HepG2 (cell line): ENCODE data around the gene ARPC1B. TPM values are rescaled to one million over a fixed set of nuclear protein-coding genes. Genes with fewer than 3 reads are reported as not detected.

Experiments
- KIAA2018 ChIP-seq: sonication (generic); formaldehyde crosslinking; IDR thresholded peaks from 2 replicates; pipeline ENCODE4 v1.5.0; 2020; ENCODE audit warnings: mild to moderate bottlenecking, missing genetic modification reagents, borderline replicate concordance
- ZNF546 ChIP-seq: sonication (generic); formaldehyde crosslinking; conservative IDR thresholded peaks from 2 replicates; pipeline ENCODE4 v1.8.1; 2023; ENCODE audit warnings: mild to moderate bottlenecking, missing genetic modification reagents
- polyA plus RNA-seq, 8 experiments: library from polyadenylated mRNA; depleted of rRNA in 3 of 8; stranded (reverse) in 7 of 8; unstranded in 1 of 8; fragments of >200 nt; fragmentation: Illumina TruSeq in 4 of 8; extraction: Trizol in 4 of 8; gene quantifications; 2 replicates each; pipeline versions ENCODE4 v1.2.1 to v1.2.3, GENCODE V29; 2011 to 2016; ENCODE audit warnings: low read depth in 4 of 8, missing spikeins in 1 of 8, mixed read lengths in 1 of 8; ENCODE audit not compliant: insufficient read depth in 1 of 8
- total RNA-seq, 5 experiments: library from RNA; depleted of rRNA; stranded (reverse); fragments of >200 nt; fragmentation: Illumina TruSeq; extraction: Trizol; gene quantifications; 2 replicates each; pipeline ENCODE4 v1.2.3, GENCODE V29; 2016; ENCODE audit warnings: low read depth in 1 of 5
- TF ChIP-seq, protein P1 (sequence below): sonication (generic); formaldehyde crosslinking; conservative IDR thresholded peaks from 2 replicates; pipeline ENCODE4 v1.4.0; 2020; ENCODE audit warnings: missing genetic modification reagents
- TF ChIP-seq, protein P2 (sequence below), 2 experiments: fragments of 450-650 bp in 1 of 2; sonication (generic) in 1 of 2; formaldehyde crosslinking in 1 of 2; IDR thresholded peaks; 2 replicates each; pipeline versions ENCODE4 v1.6.1 to v1.8.0; 2016 to 2022; ENCODE audit warnings: antibody characterized with exemption in 1 of 2, mild to moderate bottlenecking in 1 of 2, missing genetic modification reagents in 1 of 2
- TF ChIP-seq, protein P3 (sequence below): sonication (generic); formaldehyde crosslinking; IDR thresholded peaks from 2 replicates; pipeline ENCODE4 v1.4.0; 2020; ENCODE audit warnings: missing genetic modification reagents

The ARPC1B gene
- total and polyA plus RNA-seq, 2 of the 13 experiments (the other 11 are each of a cell fraction or from before 2014, with no cell fraction given): 72.9 to 89.1 TPM

DNA sequence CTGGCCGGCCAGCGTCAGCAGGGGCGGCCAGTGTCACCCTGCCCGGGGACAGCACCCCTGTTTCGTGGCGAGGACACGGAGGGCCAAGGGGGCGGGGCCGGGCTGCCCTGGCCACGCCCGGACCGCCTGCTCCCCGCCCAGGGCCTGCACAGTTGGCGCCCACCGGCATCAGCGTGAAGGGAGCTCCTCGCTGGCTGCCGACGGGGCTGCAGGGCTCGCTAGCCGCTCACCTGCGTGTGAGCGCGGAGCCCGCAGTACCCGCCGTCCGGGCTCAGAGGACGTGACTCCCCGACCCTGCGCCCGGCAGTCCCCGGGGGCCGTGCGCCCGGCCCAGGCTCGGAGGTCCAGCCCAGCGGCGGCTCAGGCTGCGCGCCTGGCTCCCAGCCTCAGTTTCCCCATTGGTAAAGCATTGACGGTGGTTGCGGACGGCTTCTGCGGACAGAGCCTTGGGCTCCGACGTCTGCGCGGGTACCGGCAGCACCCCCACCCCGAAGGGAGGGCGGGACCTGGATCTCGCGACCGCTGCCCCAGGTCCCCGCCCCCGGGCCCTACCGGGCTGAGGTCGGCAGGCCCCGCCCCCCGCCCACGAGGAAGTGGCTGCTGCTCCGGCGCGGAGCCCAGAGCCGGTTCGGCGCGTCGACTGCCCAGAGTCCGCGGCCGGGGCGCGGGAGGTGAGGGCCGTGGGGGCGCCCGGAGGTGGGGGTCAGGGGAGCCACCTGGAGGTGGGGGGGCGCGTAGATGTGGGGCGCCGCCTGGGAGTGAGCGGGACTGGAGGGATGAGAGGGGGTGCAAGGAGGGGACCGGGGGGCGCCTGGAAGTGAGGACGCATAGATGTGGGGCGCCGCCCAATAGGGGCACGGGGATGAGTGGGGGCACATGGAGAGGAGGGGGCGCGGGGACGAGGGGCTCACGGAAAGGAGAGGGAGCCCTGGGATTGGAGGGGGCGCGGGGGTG is at the start of gene ARPC1B (continued):
- no peak for TF ChIP-seq KIAA2018 (CRISPR knock-in tag)
- TF ChIP-seq, protein P1, sequence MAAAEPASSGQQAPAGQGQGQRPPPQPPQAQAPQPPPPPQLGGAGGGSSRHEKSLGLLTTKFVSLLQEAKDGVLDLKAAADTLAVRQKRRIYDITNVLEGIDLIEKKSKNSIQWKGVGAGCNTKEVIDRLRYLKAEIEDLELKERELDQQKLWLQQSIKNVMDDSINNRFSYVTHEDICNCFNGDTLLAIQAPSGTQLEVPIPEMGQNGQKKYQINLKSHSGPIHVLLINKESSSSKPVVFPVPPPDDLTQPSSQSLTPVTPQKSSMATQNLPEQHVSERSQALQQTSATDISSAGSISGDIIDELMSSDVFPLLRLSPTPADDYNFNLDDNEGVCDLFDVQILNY (CRISPR knock-in tag): no peak; the same call in 1 of the 2 replicates
- TF ChIP-seq, protein P2, sequence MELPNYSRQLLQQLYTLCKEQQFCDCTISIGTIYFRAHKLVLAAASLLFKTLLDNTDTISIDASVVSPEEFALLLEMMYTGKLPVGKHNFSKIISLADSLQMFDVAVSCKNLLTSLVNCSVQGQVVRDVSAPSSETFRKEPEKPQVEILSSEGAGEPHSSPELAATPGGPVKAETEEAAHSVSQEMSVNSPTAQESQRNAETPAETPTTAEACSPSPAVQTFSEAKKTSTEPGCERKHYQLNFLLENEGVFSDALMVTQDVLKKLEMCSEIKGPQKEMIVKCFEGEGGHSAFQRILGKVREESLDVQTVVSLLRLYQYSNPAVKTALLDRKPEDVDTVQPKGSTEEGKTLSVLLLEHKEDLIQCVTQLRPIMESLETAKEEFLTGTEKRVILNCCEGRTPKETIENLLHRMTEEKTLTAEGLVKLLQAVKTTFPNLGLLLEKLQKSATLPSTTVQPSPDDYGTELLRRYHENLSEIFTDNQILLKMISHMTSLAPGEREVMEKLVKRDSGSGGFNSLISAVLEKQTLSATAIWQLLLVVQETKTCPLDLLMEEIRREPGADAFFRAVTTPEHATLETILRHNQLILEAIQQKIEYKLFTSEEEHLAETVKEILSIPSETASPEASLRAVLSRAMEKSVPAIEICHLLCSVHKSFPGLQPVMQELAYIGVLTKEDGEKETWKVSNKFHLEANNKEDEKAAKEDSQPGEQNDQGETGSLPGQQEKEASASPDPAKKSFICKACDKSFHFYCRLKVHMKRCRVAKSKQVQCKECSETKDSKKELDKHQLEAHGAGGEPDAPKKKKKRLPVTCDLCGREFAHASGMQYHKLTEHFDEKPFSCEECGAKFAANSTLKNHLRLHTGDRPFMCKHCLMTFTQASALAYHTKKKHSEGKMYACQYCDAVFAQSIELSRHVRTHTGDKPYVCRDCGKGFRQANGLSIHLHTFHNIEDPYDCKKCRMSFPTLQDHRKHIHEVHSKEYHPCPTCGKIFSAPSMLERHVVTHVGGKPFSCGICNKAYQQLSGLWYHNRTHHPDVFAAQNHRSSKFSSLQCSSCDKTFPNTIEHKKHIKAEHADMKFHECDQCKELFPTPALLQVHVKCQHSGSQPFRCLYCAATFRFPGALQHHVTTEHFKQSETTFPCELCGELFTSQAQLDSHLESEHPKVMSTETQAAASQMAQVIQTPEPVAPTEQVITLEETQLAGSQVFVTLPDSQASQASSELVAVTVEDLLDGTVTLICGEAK (IDR thresholded peaks at IDR 0.05): no peak
- TF ChIP-seq, protein P2 (CRISPR knock-in tag; IDR thresholded peaks at IDR 0.05): no peak; the same call in 1 of the 2 replicates
- TF ChIP-seq ZNF546 (CRISPR knock-in tag): no peak; the same call in 1 of the 2 replicates
- TF ChIP-seq, protein P3, sequence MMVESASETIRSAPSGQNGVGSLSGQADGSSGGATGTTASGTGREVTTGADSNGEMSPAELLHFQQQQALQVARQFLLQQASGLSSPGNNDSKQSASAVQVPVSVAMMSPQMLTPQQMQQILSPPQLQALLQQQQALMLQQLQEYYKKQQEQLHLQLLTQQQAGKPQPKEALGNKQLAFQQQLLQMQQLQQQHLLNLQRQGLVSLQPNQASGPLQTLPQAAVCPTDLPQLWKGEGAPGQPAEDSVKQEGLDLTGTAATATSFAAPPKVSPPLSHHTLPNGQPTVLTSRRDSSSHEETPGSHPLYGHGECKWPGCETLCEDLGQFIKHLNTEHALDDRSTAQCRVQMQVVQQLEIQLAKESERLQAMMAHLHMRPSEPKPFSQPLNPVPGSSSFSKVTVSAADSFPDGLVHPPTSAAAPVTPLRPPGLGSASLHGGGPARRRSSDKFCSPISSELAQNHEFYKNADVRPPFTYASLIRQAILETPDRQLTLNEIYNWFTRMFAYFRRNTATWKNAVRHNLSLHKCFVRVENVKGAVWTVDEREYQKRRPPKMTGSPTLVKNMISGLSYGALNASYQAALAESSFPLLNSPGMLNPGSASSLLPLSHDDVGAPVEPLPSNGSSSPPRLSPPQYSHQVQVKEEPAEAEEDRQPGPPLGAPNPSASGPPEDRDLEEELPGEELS (CRISPR knock-in tag): no peak
